Neuronal stem cell (in vitro differentiated cells): ENCODE data around the gene DHRS7B.
"Not testable (repeated sequence)": the region's sequence is repeated elsewhere in the genome, so short reads cannot be mapped to it uniquely, and the experiment has no call there.

ENCODE experiments used
- DNase-seq: peaks from one replicate; pipeline ENCODE4 v3.0.0-alpha.2; 2013; ENCODE audit warnings: low spot score
- H2AFZ ChIP-seq: one replicate; pipeline ENCODE4 v1.6.1; 2013; ENCODE audit warnings: mild to moderate bottlenecking, low read length, inconsistent platforms
- H2AK5ac ChIP-seq: 2 replicates; pipeline ENCODE4 v1.6.1; 2013; ENCODE audit warnings: low read depth, mild to moderate bottlenecking, inconsistent platforms, low read length, moderate library complexity, mixed read lengths
- H2BK120ac ChIP-seq: 2 replicates; pipeline ENCODE4 v1.6.1; 2013; ENCODE audit warnings: low read depth, mild to moderate bottlenecking, inconsistent platforms, low read length, moderate library complexity, mixed read lengths
- H2BK12ac ChIP-seq: one replicate; pipeline ENCODE4 v1.6.1; 2013; ENCODE audit warnings: low read length, inconsistent platforms
- H2BK15ac ChIP-seq: 2 replicates; pipeline ENCODE4 v1.6.1; 2013; ENCODE audit warnings: mild to moderate bottlenecking, low read length, inconsistent platforms, mixed read lengths
- H2BK5ac ChIP-seq: one replicate; pipeline ENCODE4 v1.6.1; 2013; ENCODE audit warnings: inconsistent platforms, mild to moderate bottlenecking, low read length, moderate library complexity
- H3K14ac ChIP-seq: one replicate; pipeline ENCODE4 v1.6.1; 2013; ENCODE audit warnings: low read length, inconsistent platforms
- H3K18ac ChIP-seq: 2 replicates; pipeline ENCODE4 v1.6.1; 2013; ENCODE audit warnings: low read length, inconsistent platforms
- H3K23ac ChIP-seq: 2 replicates; pipeline ENCODE4 v1.6.1; 2013; ENCODE audit warnings: low read depth, mild to moderate bottlenecking, mixed read lengths, low read length, inconsistent platforms; ENCODE audit not compliant: poor library complexity
- H3K27ac ChIP-seq: replicated peaks from 3 replicates; pipeline ENCODE4 v1.5.1; 2013; ENCODE audit warnings: low read length, inconsistent platforms
- H3K27me3 ChIP-seq, 3 experiments: 2 replicates each; pipeline ENCODE4 v1.6.1; 2013; ENCODE audit warnings: low read length in 3 of 3, mild to moderate bottlenecking in 2 of 3, inconsistent platforms in 1 of 3, low read depth in 1 of 3, mixed read lengths in 1 of 3, moderate library complexity in 1 of 3; ENCODE audit not compliant: control insufficient read depth in 3 of 3, insufficient read depth in 3 of 3
- H3K36me3 ChIP-seq, 2 donors: replicated peaks in 1 of 2; 2 replicates each; pipeline ENCODE4 v1.6.1; 2013; ENCODE audit warnings: low read length in 2 of 2; ENCODE audit not compliant: control insufficient read depth in 2 of 2, insufficient read depth in 2 of 2
- H3K4ac ChIP-seq: 2 replicates; pipeline ENCODE4 v1.6.1; 2013; ENCODE audit warnings: inconsistent platforms, mild to moderate bottlenecking, low read length, moderate library complexity
- H3K4me1 ChIP-seq, 2 donors: 1 replicate in 1 of 2; 2 replicates in 1 of 2; pipeline ENCODE4 v1.6.1; 2013; ENCODE audit warnings: low read length in 2 of 2, low read depth in 1 of 2; ENCODE audit not compliant: control insufficient read depth in 2 of 2, insufficient read depth in 1 of 2
- H3K4me2 ChIP-seq: one replicate; pipeline ENCODE4 v1.6.1; 2013; ENCODE audit warnings: mild to moderate bottlenecking, low read length, inconsistent platforms; ENCODE audit not compliant: insufficient read depth, poor library complexity, severe bottlenecking
- H3K4me3 ChIP-seq, 2 donors: 2 replicates each; pipeline ENCODE4 v1.5.1; 2013; ENCODE audit warnings: low read length in 2 of 2, mild to moderate bottlenecking in 2 of 2, inconsistent platforms in 1 of 2, moderate library complexity in 1 of 2
- H3K79me1 ChIP-seq: one replicate; pipeline ENCODE4 v1.6.1; 2013; ENCODE audit warnings: low read depth, mild to moderate bottlenecking, inconsistent platforms, low read length, moderate library complexity
- H3K9ac ChIP-seq: one replicate; pipeline ENCODE4 v1.6.1; 2013; ENCODE audit warnings: mild to moderate bottlenecking, low read depth, low read length, inconsistent platforms; ENCODE audit not compliant: poor library complexity
- H3K9me3 ChIP-seq, 2 donors: replicated peaks in 1 of 2; 2 replicates each; pipeline versions ENCODE3 to v1.6.1; 2013; ENCODE audit warnings: low read length in 2 of 2, mild to moderate bottlenecking in 2 of 2, inconsistent platforms in 1 of 2, low read depth in 1 of 2, mixed read lengths in 1 of 2, moderate library complexity in 1 of 2; ENCODE audit not compliant: control insufficient read depth in 2 of 2, insufficient read depth in 1 of 2
- H4K8ac ChIP-seq: one replicate; pipeline ENCODE4 v1.6.1; 2013; ENCODE audit warnings: low read depth, mild to moderate bottlenecking, inconsistent platforms, low read length, moderate library complexity
- H4K91ac ChIP-seq: one replicate; pipeline ENCODE4 v1.6.1; 2013; ENCODE audit warnings: low read length, low read depth, mild to moderate bottlenecking, inconsistent platforms; ENCODE audit not compliant: poor library complexity
- WGBS, 2 donors: extraction: QIAGEN DNeasy Blood & Tissue Kit; methylation state at CpG; one replicate each; pipeline ENCODE4 v1.1.7; 2013; ENCODE audit warnings: missing lambda C conversion rate in 2 of 2, mixed read lengths in 1 of 2; ENCODE audit not compliant: insufficient read length in 2 of 2, insufficient replicate concordance in 1 of 2; ENCODE audit errors: extremely low coverage in 2 of 2; 5-methylcytosine and 5-hydroxymethylcytosine counted together

DHRS7B gene

GRCh38 chr17:21190078-21190477, 63.3 kb downstream of the DHRS7B start:
- Histone ChIP-seq H3K4me3 (no peak overlapping the region), H4K8ac (no peak overlapping the region), H2BK120ac (no peak overlapping the region), H2AFZ (no peak overlapping the region), H3K27me3 (no peaks in the 10 kb centered on the region), H2BK5ac (no peak overlapping the region), H3K4me2 (no peak overlapping the region), H3K9ac (no peak overlapping the region), H3K79me1 (no peaks in the 10 kb centered on the region), H2BK12ac (no peak overlapping the region), H3K18ac (no peak overlapping the region), H3K4ac (no peak overlapping the region), H3K14ac (no peak overlapping the region), H3K9me3 (no peaks in the 10 kb centered on the region), H4K91ac (no peak overlapping the region), H2BK15ac (no peak overlapping the region), H2AK5ac (no peak overlapping the region), H3K36me3 (peaks cover 11 to 60% of the 10 kb centered on the region in 2 donors), H3K23ac (no peak overlapping the region), H3K4me1 (no peaks in the 10 kb centered on the region), H3K27ac (no peak overlapping the region)
- WGBS, 2 donors: no CpG with 5 or more reads among the region's 6 CpGs
- DNase-seq: no peak

- H3K36me3 ChIP-seq: peaks cover 8 to 60% of the 10 kb centered on the region in 2 donors
- DNase-seq: no peak
These were observed 64.9 kb downstream of the DHRS7B start for GRCh38 chr17:21191698-21192097.

GRCh38 chr17:21192414-21192813, 65.7 kb downstream of the DHRS7B start:
- H3K18ac ChIP-seq, H3K9ac ChIP-seq, H3K14ac ChIP-seq, DNase-seq, H3K27ac ChIP-seq, H2BK5ac ChIP-seq, H2AFZ ChIP-seq, H3K4me1 ChIP-seq, H3K4me2 ChIP-seq, H3K4ac ChIP-seq, H3K4me3 ChIP-seq, H4K91ac ChIP-seq, H2BK120ac ChIP-seq, H3K9me3 ChIP-seq, H3K79me1 ChIP-seq, H2BK12ac ChIP-seq, H4K8ac ChIP-seq, H2AK5ac ChIP-seq, H3K23ac ChIP-seq, H3K27me3 ChIP-seq, H2BK15ac ChIP-seq: not testable (repeated sequence)
- no CpG with 5 or more reads among the region's 7 CpGs for WGBS, 2 donors
- peaks cover 9 to 66% of the 10 kb centered on the region in 2 donors for H3K36me3 ChIP-seq

More at GRCh38 chr17:21191698-21192097, 64.9 kb downstream of the DHRS7B start:
- H4K8ac ChIP-seq: no peak overlapping the region
- WGBS, 2 donors: no CpG with 5 or more reads among the region's 2 CpGs
- H4K91ac ChIP-seq: no peak overlapping the region
- no peak overlapping the region for H3K23ac ChIP-seq
- no peaks in the 10 kb centered on the region for H3K27me3 ChIP-seq
- H3K4me1 ChIP-seq: no peaks in the 10 kb centered on the region
- H3K9me3 ChIP-seq: no peaks in the 10 kb centered on the region
- H3K4me3 ChIP-seq: no peak overlapping the region
- no peaks in the 10 kb centered on the region for H3K79me1 ChIP-seq
- no peak overlapping the region for H3K18ac ChIP-seq
- no peak overlapping the region for H2BK5ac ChIP-seq
- H2BK120ac ChIP-seq: no peak overlapping the region
- H3K27ac ChIP-seq: no peak overlapping the region
- no peak overlapping the region for H3K9ac ChIP-seq
- no peak overlapping the region for H3K4me2 ChIP-seq
- H3K4ac ChIP-seq: no peak overlapping the region
- H3K14ac ChIP-seq: no peak overlapping the region
- H2AK5ac ChIP-seq: no peak overlapping the region
- H2BK12ac ChIP-seq: no peak overlapping the region
- no peak overlapping the region for H2BK15ac ChIP-seq
- H2AFZ ChIP-seq: no peak overlapping the region

GRCh38 chr17:21193031-21193430, 66.3 kb downstream of the DHRS7B start:
- Histone ChIP-seq H3K4me1 (no peaks in the 10 kb centered on the region), H2BK120ac (no peak overlapping the region), H3K18ac (no peak overlapping the region)

More at GRCh38 chr17:21193031-21193430, 66.3 kb downstream of the DHRS7B start:
- H2AFZ ChIP-seq: no peak overlapping the region
- peaks cover 14 to 72% of the 10 kb centered on the region in 2 donors for H3K36me3 ChIP-seq
- no peak overlapping the region for H3K4ac ChIP-seq
- no peak overlapping the region for H4K8ac ChIP-seq
- no peak overlapping the region for H3K14ac ChIP-seq
- no peak overlapping the region for H2BK15ac ChIP-seq
- H3K4me2 ChIP-seq: no peak overlapping the region
- H4K91ac ChIP-seq: no peak overlapping the region
- WGBS, 2 donors: no CpG with 5 or more reads among the region's 5 CpGs
- no peak overlapping the region for H3K27ac ChIP-seq
- H3K79me1 ChIP-seq: no peaks in the 10 kb centered on the region
- no peak overlapping the region for H3K9ac ChIP-seq
- H2AK5ac ChIP-seq: no peak overlapping the region
- no peaks in the 10 kb centered on the region for H3K9me3 ChIP-seq
- H2BK5ac ChIP-seq: no peak overlapping the region
- no peak overlapping the region for H3K23ac ChIP-seq
- no peak for DNase-seq
- H3K27me3 ChIP-seq: no peaks in the 10 kb centered on the region
- H3K4me3 ChIP-seq: no peak overlapping the region
- no peak overlapping the region for H2BK12ac ChIP-seq
